Cardiac fibroblast (primary cell): Measurements from ENCODE around the gene PUS7.
"Not testable (repeated sequence)": the region's sequence is repeated elsewhere in the genome, so short reads cannot be mapped to it uniquely, and the experiment has no call there.

Source experiments
- DNase-seq, 2 donors: peaks; one replicate each; pipeline versions ENCODE4 v3.0.0 to v3.0.0-alpha.2; 2010; ENCODE audit warnings: low read depth in 2 of 2
- H3K4me3 ChIP-seq, 2 donors: replicated peaks in 1 of 2; 1 replicate in 1 of 2; 2 replicates in 1 of 2; pipeline ENCODE4 v1.5.1; 2011; ENCODE audit warnings: low read depth in 2 of 2, low read length in 2 of 2, mild to moderate bottlenecking in 2 of 2, moderate library complexity in 1 of 2
- CTCF ChIP-seq: IDR thresholded peaks from one replicate; pipeline ENCODE4 v1.5.1; 2011; ENCODE audit warnings: low read depth, mild to moderate bottlenecking, low read length, inconsistent platforms

PUS7 gene

GRCh38 chr7:105521027-105521716 is 899 bp downstream of the PUS7 start:
- TF ChIP-seq CTCF: no peak
- peak; percentile 55 to 58 for DNase-seq
- peak overlapping the region; percentile 71 to 86 for H3K4me3 ChIP-seq

GRCh38 chr7:105520620-105521019 is 1.5 kb downstream of the PUS7 start:
- peak overlapping the region in 1 of 2 donors; percentile 86 for H3K4me3 ChIP-seq

GRCh38 chr7:105519353-105519752 is 2.7 kb downstream of the PUS7 start:
- TF ChIP-seq CTCF: no peak
- H3K4me3 ChIP-seq: no peak overlapping the region
- DNase-seq: peak in 1 of 2 donors; percentile 9

More at GRCh38 chr7:105520620-105521019, 1.5 kb downstream of the PUS7 start:
- DNase-seq: not testable (repeated sequence)

- not testable (repeated sequence) for DNase-seq, H3K4me3 ChIP-seq
Measured at GRCh38 chr7:105515610-105516009, 6.5 kb downstream of the PUS7 start.

- no peak for DNase-seq
Measured at GRCh38 chr7:105512926-105513526, 9.0 kb downstream of the PUS7 start.

GRCh38 chr7:105512415-105512814 is 9.7 kb downstream of the PUS7 start:
- no peak for TF ChIP-seq CTCF
- no peak for DNase-seq

More at GRCh38 chr7:105512926-105513526, 9.0 kb downstream of the PUS7 start:
- TF ChIP-seq CTCF: no peak
- H3K4me3 ChIP-seq: no peak overlapping the region

GRCh38 chr7:105502173-105502572 is 19.9 kb downstream of the PUS7 start:
- no peak overlapping the region for H3K4me3 ChIP-seq
- no peak for TF ChIP-seq CTCF
- no peak for DNase-seq

More at GRCh38 chr7:105512415-105512814, 9.7 kb downstream of the PUS7 start:
- no peak overlapping the region for H3K4me3 ChIP-seq

GRCh38 chr7:105497016-105497415 is 25.1 kb downstream of the PUS7 start:
- no peak for TF ChIP-seq CTCF
- no peak overlapping the region for H3K4me3 ChIP-seq
- no peak for DNase-seq
